HK-2 (cell line): ENCODE results near the gene KIF16B.

ENCODE experiments used
- DNase-seq: peaks from one replicate; pipeline ENCODE4 v3.0.0-alpha.2; 2018; ENCODE audit not compliant: unreplicated experiment

The KIF16B gene

DNA sequence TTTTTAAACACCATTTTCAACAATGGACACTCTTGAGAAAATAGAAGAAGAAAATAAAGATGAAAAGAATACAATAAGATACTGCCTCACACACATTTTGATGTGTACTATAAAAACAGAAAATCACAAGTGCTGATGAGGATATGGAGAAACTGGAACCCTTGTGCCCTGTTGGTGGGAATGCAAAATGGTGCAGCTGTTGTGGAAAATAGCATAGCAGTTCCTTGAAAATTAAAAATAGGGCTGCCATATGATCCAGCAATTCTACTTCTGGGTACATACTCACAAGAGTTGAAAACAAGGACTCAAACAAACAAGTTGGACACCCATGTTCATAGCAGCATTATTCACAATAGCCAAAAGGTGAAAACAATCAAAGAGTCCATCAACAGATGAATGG, 173.0 kb downstream of the KIF16B start:
- DNase-seq = no peak

DNA sequence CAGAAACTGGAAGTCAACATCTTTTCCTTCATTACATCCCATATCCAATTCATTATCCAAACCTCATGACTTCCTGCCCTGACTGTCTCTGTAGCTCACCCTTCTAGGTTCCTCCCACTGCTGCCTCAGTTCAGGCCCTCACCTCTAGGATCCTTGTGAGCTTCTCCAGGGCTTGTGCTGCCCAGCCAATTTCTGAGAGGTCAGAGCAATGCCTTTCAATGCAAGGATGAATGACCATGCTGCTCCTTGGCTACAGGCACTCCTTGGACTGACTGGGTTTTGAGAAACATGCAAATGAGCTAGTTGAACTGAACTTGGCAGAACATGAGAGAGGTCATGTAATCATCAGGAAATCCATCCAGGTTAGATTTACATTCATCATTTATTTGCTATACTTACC, 173.4 kb downstream of the KIF16B start:
- DNase-seq = no peak

GRCh38 chr20:16397086-16397485, 176.2 kb downstream of the KIF16B start:
- DNase-seq = no peak

- DNase-seq = no peak
These were observed 177.9 kb downstream of the KIF16B start for GRCh38 chr20:16395366-16395765.

DNA sequence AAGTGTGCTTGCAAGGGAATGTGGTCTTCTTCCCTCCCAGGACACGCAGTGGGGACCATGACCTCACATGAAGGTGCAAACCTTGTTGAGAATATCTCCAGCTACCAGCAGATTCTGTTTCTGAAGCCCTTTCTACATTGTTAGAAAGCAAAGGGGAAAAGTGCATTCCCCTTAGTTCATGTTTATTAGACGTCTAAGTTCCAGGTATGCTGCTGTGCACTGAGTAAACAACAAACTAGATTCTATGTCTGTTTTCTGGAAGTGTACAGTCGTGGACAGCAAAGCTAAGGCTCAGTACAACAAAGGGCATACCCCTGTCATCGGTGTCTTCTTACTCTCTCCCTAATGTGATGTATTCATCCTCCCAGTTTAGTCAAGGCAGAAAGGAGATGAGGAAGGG, 178.5 kb downstream of the KIF16B start:
- DNase-seq = no peak

- no peak for DNase-seq
These were observed 179.4 kb downstream of the KIF16B start for GRCh38 chr20:16393836-16394235.

DNA sequence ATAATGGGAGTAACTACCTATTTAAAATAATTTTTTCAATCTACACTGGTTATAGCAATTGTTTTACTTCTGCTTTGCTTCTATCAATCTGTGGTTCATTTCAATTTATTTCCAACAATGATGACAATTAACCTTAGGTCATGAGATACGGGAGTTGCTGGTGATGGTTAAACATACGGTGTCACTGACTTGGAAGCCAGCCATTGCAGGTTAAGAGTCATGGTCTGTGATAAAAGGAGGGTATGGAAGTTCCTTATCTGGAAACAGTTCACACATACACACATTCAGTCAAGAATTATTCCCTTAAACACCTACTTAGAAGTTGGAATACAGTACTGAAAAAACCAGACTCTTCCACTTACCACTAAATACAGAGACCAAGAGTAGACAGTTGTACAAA, 180.0 kb downstream of the KIF16B start:
- DNase-seq = no peak

DNA sequence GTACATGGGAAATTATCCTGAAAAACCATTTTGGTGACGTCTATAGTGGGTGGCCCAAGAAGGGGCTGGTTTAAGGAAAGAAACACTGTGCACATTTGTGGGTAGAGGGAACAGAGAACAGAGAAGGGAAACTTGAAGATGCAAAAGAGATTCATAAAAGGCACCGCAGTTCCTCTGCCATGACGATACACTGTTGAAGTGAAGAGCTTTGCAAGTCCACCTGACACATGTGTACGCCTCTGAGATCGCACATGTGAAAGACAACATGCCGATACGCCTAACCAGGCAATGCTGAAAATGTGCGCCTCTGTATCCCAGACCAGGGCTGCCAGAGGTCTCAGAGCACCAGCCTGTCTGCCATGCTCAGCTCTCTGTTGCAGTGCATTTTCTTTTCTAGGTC, 180.9 kb downstream of the KIF16B start:
- no peak for DNase-seq

DNA sequence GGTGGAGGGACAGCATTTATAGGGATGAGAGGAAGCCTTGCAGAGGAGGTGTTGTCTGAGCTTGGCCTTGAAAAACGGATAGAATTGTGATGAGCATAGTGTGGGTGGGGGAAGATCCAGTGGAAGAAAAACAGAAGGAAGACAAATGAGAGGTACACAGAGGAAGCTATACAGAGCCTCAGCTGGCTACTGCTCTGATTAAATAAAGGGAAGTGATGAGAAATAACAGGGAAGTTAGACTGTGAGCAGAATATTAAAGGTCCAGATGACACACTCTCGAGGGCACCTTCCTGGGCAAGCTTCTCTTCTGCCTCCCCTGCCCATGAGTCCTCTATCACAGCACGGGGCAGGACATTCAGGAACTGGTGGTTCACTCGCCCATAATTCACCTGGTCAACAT, 182.3 kb downstream of the KIF16B start:
- DNase-seq = no peak

GRCh38 chr20:16388731-16389130, 184.5 kb downstream of the KIF16B start:
- DNase-seq = no peak

DNA sequence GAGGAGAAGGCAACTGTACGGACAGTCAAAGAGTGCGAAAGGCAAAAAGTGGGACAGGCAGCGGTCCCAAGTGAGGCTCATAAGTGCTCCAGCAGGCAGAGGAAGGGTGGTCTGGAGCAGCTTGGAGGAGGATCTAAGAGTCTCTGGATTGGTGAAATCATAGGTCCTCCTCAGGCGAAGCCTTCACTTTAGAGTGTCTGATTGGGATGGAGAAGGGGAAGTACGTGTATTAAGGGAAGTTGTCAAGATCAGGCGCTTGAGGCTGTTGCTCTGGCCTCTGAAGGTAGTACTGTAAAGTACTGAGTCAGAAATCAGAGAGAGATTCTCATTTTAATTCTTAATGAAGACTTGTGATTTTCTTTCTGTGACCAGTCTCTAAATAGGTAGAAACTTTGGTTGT, 185.6 kb downstream of the KIF16B start:
- DNase-seq = no peak

DNA sequence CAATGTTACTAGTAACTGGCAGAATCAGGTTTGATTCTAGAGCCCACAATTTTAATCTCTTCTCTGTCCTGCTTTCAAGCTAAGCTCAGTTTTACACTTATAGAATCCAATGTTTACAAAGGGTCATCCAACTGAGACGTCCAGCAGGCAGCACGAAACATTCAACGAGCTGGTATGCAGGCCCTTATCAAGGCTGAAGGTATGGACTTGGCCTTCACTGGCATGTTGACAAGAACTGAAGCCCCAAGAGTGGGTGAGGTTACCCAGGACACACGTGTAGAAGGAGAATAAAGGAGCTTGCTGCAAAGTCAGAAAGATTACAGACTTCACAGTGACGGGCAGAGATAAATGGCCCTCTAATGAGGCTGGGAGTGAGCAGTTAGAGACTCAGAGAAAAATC, 187.4 kb downstream of the KIF16B start:
- no peak for DNase-seq

GRCh38 chr20:16385462-16385861, 187.8 kb downstream of the KIF16B start:
- DNase-seq = peak; percentile 16

DNA sequence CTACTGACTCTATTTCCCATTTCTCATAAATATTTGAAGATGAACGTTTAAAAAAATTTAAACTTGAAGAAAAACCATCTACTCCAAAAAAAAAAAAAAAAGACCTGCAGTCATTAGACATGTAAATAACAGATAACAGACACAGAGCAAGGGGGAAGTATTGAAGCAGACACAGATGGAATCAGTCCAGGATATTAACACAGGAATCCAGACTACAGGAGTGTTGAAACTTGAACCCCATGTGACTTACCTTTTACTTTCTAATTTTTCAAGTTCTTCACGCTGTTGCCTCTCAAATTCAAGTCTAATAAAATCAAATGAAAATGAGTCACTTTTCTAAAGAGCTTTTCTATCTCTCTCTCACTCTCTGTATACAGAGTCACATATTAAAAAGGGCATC, 191.8 kb downstream of the KIF16B start:
- no peak for DNase-seq

DNA sequence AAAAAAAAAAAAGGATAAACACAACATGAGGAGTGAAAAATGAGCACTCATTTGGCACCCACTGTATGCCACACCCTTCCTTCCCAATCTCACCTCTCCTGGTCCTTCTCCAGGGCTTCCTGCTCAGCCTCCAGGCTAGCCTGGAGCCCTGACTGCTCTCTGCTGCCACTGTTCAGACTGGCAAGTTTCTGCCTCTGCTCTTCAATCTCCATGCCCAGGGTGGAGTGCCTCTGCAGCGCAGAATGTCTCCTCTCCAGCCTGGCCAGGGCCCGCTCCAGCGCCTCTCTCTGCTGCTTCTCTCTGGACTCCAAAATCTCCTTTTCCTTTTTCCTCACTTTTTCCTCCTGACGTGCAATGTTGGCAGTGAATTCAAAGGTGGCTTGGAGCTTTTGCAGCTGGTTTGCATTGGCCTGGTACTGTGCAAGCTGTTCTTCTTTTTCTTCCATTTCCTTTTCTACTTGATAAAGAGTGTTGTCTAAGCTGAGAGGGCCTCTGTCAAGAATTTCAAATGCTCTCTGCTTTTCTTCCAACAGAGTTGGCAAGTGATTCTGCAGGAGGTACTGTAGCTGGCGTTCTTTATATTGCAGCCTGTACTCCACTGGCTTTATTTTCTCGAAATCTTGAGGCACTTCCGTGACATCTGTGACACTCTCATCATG, 194.4 kb downstream of the KIF16B start:
- no peak for DNase-seq

- no peak for DNase-seq
These were observed 195.1 kb downstream of the KIF16B start for GRCh38 chr20:16378122-16378521.

DNA sequence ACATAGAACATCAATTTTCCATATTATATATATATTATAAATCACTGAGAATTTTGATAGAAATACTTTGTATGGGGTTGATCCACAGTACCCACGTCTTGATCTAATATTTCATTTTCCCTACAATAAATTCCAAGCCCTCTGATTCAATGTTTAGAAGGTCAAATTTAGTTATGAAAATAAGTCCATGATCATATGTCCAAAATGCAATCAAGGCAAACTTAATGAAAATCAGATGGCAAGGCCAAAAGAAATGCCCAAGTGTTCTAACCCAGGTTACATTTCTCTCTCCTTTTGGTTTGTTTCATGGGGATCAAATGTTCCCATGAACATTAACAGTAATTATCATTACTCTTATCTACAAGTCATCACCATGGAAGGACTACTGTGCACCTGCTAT, 203.8 kb downstream of the KIF16B start:
- DNase-seq = no peak

- no peak for DNase-seq
These were observed 204.5 kb downstream of the KIF16B start for GRCh38 chr20:16368645-16369292.

DNA sequence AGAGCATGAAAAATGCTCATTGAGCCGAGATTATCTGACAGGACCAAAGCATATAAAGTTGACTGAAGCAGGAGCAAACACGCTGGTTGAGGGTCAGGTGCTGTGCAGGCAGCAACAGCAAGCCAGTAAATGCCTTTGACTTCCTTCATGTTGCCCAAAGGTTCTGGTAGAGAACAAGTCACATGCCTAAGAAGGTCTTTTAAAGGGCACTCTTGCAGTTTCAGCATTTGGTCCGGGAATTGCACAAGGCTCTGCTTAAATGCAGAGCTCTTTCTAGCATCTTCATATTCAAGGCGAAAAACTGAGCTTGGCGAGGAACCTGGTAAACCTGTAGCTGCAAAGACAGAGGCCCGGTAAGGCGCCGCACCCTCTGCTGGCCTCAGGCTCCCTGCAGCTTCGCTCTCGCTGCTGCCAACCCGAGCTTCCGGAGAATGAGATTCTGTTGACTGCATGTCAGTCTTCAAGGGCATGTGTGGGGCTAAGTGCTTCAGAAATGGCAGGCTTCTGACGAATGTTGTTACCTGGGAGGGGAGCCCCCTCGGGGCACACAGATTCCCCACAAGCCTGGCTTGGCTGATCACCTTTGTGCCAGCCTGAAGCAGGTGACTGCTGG, 205.2 kb downstream of the KIF16B start:
- DNase-seq = no peak

DNA sequence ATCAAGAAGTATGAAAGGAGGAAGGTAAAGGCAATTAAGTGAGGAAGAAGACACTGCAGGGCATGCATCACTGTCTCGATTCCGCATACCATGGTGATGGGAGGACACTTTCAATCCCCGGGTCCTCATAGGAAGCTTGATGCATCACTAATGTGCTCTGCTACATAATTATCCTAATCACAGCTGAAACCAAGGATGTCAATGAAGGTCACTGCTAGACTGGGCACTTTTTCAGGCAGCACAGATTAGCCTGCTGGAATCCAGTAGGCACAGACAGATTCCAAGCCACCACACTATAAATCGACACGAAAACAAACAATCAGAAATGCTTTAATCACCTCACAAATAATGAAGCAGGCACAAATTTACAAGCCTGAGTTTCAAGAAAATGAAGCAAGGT, 206.7 kb downstream of the KIF16B start:
- DNase-seq = no peak

- DNase-seq = no peak
These were observed 208.9 kb downstream of the KIF16B start for GRCh38 chr20:16364320-16364687.

- DNase-seq = no peak
These were observed 209.5 kb downstream of the KIF16B start for GRCh38 chr20:16363506-16364319.

DNA sequence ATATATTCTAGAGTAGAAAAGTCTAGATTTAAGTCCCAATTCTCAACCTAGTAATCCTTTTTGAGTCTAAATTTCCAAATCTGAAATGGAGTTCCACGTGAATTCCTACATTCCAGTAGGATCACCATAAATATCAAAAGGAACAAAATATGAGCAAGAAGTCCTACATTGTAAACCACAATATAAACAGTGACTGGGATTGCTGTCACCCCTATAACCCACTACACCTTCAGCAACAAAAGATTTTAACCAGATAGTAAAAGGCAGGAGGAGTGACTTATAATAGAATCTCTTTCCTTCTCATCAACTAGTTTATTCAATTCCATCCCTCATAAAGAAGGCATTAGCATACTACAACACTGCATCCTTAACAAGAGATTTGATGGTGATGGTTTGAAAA, 210.6 kb downstream of the KIF16B start:
- DNase-seq = no peak
